Superior temporal gyrus (tissue), 1 donor: Measurements from ENCODE around the gene PLEKHB1.

Experiments
- DNase-seq: peaks from one replicate; pipeline ENCODE4 v3.0.0-alpha.2; 2016; ENCODE audit errors: extremely low spot score

PLEKHB1 gene

GRCh38 chr11:73645972-73646631 is at the start of gene PLEKHB1:
Gene PLEKHB1, plus strand, starts transcription at chr11:73646581. Its CDS starts 28 bp downstream, at chr11:73646609.
- no peak for DNase-seq

GRCh38 chr11:73597336-73597955 is 48.9 kb upstream of the PLEKHB1 start:
- no peak for DNase-seq

DNA sequence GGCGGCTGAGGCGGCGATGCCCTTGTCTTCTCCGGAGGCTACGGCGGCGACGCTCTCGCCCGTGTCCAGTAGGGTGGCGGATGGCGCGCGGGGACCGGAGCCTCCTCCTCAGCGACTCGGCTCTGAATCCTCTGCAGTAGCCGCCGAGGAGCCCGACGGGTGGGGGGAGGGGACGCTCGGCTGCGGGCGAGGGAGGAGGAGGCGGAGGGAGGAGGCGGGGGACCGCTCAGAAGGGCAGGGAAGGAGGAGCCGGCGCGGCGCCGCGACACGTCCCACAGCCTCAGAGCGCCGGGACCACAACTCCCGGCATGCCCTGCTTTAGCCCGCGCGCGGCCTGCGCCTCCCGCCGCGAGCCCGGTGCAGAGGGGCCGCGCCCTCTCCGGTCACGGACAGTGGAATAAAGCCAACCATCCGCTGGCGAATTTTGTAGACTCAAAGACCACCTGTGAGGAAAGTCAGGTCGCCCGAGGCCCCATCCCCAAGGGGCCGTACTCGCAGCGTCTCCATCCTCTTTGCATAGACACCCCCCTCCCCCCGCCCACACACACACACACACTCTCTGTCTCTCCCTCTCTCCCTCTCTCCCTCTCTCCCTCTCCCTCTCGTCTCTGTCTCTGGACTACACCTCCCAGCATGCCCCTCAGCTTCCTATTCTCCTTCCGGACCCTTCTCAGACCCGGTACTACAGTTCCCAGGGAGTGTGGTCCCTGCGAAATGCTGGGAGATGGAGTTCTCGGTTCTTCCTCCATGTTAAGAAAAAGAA is 48.2 kb upstream of the PLEKHB1 start, which contains the start of gene FAM168A:
Gene FAM168A, minus strand, starts transcription at position 157 of the 763 bp plus-strand sequence. CDS start 129,638 bp downstream, outside the sequence.
- DNase-seq, result peak; percentile 98

- DNase-seq, result no peak
These were observed 47.5 kb upstream of the PLEKHB1 start for GRCh38 chr11:73598719-73599379.

GRCh38 chr11:73612601-73613140 is 33.7 kb upstream of the PLEKHB1 start:
- no peak for DNase-seq

GRCh38 chr11:73614591-73614990 is 31.8 kb upstream of the PLEKHB1 start:
- DNase-seq, result no peak

GRCh38 chr11:73622926-73623593 is 23.3 kb upstream of the PLEKHB1 start:
- peak; percentile 19 for DNase-seq

GRCh38 chr11:73623686-73624085 is 22.7 kb upstream of the PLEKHB1 start:
- DNase-seq, result peak; percentile 42

DNA sequence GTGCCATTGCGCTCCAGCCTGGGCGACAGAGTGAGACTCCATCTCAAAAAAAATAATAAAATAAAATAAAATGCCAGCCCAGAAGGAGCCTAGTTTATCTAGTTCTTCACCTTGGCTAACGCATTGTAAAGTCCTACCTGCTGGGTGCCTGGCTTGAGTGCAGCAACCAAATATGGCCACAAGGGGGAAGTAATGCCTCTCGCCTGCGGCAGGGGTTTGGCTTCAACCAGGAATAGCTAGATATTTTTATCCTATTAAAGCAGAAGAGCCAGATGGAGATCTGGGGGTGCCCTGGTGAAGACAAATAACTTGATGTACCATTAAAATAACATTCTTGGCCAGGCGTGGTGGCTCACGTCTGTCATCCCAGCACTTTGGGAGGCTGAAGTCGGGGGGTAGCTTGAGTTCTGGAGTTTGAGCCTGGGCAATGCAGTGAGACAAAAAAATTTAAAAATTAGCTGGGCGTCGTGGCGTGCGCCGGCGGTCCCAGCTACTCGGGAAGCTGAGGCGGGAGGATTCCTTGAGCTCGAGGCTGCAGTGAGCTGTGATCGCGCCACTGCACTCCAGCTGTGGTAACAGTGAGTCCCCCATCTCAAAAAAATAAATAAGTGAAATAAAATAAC is 20.6 kb upstream of the PLEKHB1 start:
- DNase-seq, result peak; percentile 93

DNA sequence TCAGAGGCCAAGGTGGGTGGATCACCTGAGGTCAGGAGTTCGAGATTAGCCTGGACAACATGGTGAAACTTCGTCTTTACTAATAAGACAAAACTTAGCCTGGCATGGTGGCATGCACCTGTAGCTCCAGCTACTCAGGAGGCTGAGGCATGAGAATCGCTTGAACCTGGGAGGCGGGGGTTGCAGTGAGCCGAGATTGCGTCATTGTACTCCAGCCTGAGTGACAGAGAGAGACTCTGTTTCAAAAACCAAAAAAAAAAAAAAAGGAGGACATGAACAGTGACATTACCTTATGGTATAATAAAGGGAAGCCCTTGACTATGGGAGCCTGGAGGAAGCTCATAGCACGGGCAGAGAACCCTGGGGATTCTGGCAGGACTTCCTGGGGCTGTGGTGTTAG is 16.5 kb upstream of the PLEKHB1 start:
- no peak for DNase-seq

- no peak for DNase-seq
These were observed 13.4 kb upstream of the PLEKHB1 start for GRCh38 chr11:73632996-73633395.

DNA sequence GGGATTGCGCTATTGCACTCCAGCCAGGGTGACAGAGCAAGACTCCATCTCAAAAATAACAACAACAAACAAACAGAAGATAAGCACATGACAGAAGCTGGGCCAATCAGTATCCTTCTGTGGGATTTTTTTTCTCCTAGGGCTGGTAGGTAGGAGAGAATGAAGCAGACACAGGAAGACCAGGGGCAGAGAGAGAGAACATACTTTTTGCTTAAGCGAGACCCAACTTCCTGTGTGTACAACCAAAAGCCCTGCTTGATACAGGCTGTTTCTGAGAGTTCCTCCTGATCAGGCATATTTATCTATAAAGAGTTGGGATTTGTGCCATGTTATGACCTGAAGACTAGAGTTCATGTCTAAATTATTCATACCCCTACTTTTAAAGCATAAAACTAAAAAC is 12.4 kb upstream of the PLEKHB1 start:
- DNase-seq, result no peak

DNA sequence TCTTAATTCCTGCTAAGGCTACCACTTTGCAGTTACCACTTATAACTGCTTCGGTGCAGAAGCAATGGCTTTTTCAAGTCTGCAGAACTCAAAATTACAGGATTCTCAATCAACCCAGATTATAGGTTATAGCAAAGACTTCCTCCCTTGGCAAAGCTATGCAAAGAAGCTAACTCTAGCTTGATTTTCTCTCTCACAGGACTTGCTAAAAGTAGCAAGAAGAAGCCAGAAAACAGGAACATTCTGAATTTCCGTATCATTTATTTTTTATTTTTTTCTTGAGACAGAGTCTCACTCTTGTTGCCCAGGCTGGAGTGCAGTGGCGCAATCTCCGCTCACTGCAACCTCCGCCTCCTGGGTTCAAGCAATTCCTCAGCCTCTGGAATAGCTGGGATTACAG is 10.7 kb upstream of the PLEKHB1 start:
- DNase-seq, result no peak

DNA sequence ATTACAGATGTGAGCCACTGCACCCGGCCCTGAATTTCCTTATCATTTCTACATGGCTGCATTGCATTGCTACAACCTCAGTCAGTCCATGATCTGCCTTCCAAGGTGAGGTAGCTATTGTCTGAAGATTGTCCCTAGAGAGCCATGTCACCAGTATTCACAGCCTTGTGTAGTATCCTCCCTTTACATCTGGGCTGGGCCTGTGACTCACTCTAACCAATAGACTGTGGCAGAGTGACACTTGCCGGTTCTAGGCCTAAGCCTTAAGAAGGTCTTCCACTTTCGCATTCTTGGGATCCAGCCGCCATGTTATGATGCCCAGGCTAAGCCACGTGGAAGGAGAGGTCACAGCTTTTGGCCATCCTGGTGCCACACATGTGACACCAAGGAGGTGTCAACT is 10.1 kb upstream of the PLEKHB1 start:
- no peak for DNase-seq

- no peak for DNase-seq
These were observed 9.4 kb upstream of the PLEKHB1 start for GRCh38 chr11:73637012-73637411.

- DNase-seq, result no peak
These were observed 5.8 kb upstream of the PLEKHB1 start for GRCh38 chr11:73640592-73640991.

DNA sequence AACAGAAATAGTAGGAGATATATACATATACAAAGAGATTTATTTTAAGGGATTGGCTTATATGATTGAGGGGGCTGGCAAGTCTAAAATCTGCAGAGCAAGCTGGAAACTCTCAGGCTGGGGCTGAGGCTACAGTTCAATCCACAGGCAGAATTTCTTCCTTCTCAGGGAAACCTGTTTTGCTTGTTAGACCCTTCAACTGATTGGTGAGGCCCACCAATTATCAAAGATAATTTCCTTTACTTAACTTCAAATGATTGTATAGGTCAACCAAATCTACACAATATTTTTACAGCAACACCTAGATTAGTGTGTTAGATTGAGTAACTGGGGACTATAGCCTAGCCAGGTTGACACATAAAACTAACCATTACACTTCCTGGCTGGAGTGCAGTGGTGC is 4.7 kb upstream of the PLEKHB1 start:
- DNase-seq, result no peak

GRCh38 chr11:73645121-73645969 is 1.0 kb upstream of the PLEKHB1 start:
- DNase-seq, result no peak

GRCh38 chr11:73647459-73648100 is 1.2 kb downstream of the PLEKHB1 start:
- peak; percentile 96 for DNase-seq
